ENCODE measurements around the gene TPP2.

Gene TPP2

DNA sequence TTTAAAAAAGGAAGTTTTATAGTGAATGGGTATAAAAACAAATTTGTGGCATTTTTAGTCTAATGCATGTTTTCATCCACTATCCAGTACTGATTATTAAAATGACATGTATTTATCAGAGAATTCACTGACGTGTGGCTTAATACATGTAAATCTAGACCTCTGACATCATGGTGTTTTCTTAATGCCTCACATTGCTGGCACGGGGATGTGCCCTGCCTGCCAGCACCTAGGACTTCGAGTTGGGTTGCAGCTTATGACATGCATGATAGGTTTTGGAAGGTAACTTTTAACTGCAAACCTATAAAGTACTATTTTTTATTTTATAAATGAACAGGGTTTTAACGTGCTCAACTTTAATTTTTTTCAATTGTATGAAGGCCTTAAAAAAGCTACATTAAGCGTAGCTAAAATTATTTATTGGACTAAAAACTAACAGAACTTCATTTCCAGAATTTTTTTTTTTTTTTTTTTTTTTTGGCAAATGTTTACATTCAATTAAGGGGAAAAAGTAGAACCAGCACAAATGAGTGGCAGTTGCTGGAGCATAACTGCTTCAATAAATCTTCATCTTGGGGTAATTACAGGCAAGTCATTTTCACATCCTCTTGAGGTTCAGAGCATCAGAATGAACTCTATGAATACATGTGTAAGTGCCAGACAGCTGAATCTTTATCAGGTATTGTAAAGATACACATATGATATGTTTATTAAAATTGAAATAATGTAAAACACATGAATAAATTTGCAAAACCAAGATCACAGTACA is 81.7 kb downstream of the TPP2 start:
- peak overlapping the region; percentile 29 for H3K27ac ChIP-seq (ENCODE audit: low read length)
- peak overlapping the region; percentile 29 for H3K4me2 ChIP-seq (ENCODE audit: low read length)
- H3K4me3 ChIP-seq (ENCODE audit: low read length) = no peak overlapping the region
- no peaks in the 10 kb centered on the region for H3K27me3 ChIP-seq (ENCODE audit: low read depth, low read length)
- no peaks in the 10 kb centered on the region for H3K79me2 ChIP-seq (ENCODE audit: low read length)
- no peak overlapping the region for H2AFZ ChIP-seq (ENCODE audit: low read depth, low read length)
- H3K9ac ChIP-seq (ENCODE audit: low read length) = no peak overlapping the region
- H4K20me1 ChIP-seq (ENCODE audit: insufficient read depth, low read length) = peaks cover 7% of the 10 kb centered on the region; the same call in 1 of the 2 replicates
- no peak for TF ChIP-seq EZH2phosphoT487 (IDR thresholded peaks at IDR 0.05; ENCODE audit: low read depth)
- H3K36me3 ChIP-seq (replicated peaks; ENCODE audit: low read depth, low read length) = peaks cover 64% of the 10 kb centered on the region
- no peaks in the 10 kb centered on the region for H3K9me3 ChIP-seq (ENCODE audit: insufficient read depth, low read length)
- H3K4me1 ChIP-seq (ENCODE audit: low read length) = peaks cover 51% of the 10 kb centered on the region

DNA sequence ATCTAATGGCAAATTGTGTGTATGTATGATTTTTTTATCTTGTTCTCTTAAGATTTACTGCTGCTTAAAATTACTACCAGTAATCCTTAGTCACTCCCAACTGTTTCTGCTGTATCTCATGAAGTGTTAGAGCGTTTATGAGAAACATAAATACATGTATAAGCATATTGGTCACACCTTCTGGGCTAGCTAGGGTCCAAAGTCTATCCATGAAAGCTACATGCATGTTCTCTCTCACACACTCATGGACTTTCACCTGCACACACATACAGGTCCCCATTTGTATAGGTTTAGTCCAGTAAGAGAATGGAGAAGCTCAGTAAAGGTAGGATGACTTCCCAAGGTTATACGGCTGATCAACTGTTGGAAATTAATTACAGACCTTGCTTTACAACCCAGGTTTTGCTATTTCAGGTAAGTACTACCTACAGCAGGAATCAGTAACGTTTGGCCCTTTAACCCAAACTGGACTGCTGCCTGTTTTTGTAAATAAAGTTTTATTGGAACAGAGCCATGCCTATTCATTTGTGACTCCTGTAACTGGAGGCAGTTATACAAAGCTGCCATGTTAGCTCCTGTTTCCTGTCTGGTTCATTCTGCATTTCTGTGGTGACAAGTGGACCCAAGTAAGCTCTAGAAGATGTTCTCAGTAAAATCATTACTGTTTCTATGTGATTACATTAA is 82.8 kb downstream of the TPP2 start:
- TF ChIP-seq, protein P1, sequence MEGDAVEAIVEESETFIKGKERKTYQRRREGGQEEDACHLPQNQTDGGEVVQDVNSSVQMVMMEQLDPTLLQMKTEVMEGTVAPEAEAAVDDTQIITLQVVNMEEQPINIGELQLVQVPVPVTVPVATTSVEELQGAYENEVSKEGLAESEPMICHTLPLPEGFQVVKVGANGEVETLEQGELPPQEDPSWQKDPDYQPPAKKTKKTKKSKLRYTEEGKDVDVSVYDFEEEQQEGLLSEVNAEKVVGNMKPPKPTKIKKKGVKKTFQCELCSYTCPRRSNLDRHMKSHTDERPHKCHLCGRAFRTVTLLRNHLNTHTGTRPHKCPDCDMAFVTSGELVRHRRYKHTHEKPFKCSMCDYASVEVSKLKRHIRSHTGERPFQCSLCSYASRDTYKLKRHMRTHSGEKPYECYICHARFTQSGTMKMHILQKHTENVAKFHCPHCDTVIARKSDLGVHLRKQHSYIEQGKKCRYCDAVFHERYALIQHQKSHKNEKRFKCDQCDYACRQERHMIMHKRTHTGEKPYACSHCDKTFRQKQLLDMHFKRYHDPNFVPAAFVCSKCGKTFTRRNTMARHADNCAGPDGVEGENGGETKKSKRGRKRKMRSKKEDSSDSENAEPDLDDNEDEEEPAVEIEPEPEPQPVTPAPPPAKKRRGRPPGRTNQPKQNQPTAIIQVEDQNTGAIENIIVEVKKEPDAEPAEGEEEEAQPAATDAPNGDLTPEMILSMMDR (IDR thresholded peaks at IDR 0.05; ENCODE audit: low read depth, low read length) = no peak
- no peak for TF ChIP-seq EZH2phosphoT487 (IDR thresholded peaks at IDR 0.05; ENCODE audit: low read depth)
- H3K4me1 ChIP-seq (ENCODE audit: low read length) = peaks cover 51% of the 10 kb centered on the region
- peaks cover 58% of the 10 kb centered on the region for H3K36me3 ChIP-seq (replicated peaks; ENCODE audit: low read depth, low read length)
- no peak overlapping the region for H3K4me2 ChIP-seq (ENCODE audit: low read length)
- no peak overlapping the region for H3K27ac ChIP-seq (ENCODE audit: low read length)
- H4K20me1 ChIP-seq (ENCODE audit: insufficient read depth, low read length) = peaks cover 7% of the 10 kb centered on the region; the same call in 1 of the 2 replicates
- no peak overlapping the region for H2AFZ ChIP-seq (ENCODE audit: low read depth, low read length)
- no peaks in the 10 kb centered on the region for H3K9me3 ChIP-seq (ENCODE audit: insufficient read depth, low read length)
- no peaks in the 10 kb centered on the region for H3K27me3 ChIP-seq (ENCODE audit: low read depth, low read length)
- no peak overlapping the region for H3K4me3 ChIP-seq (ENCODE audit: low read length)
- H3K9ac ChIP-seq (ENCODE audit: low read length) = no peak overlapping the region
- H3K79me2 ChIP-seq (ENCODE audit: low read length) = no peaks in the 10 kb centered on the region

DNA sequence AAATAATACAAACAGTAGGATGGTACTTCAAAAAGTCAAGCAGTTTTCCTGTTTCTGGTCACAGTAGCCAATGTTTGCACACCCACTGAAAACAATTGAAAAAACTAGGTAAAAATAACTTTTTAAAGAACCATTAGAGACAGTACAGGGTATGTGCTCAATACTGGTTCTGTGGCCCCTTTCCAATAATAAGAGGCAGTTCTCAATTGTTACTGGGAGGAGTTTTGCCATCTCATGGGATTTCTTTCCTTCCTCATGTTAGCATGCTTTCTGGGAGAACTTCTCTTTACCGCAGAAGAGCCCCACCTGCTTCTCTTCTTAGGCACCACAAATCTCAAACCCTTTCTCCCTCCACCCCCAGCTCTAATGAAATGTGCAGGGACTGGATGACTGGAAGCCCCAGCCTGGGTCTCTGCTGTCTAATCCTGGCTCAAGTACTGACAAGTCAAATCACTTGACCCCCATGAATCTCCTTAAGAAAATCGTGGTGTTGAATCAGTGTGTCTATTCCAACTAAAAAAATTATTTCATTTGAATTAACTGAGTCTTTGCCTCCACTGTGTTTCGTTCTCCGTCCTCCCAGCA is 83.4 kb downstream of the TPP2 start:
- Histone ChIP-seq H3K4me2 (ENCODE audit: low read length) (peak overlapping the region; percentile 64), H3K27me3 (ENCODE audit: low read depth, low read length) (no peaks in the 10 kb centered on the region), H3K4me3 (ENCODE audit: low read length) (no peak overlapping the region), H3K9ac (ENCODE audit: low read length) (no peak overlapping the region), H3K79me2 (ENCODE audit: low read length) (no peaks in the 10 kb centered on the region), H3K4me1 (ENCODE audit: low read length) (peaks cover 51% of the 10 kb centered on the region), H3K27ac (ENCODE audit: low read length) (peak overlapping the region; percentile 85), H2AFZ (ENCODE audit: low read depth, low read length) (no peak overlapping the region), H3K9me3 (ENCODE audit: insufficient read depth, low read length) (no peaks in the 10 kb centered on the region), H4K20me1 (ENCODE audit: insufficient read depth, low read length) (peaks cover 7% of the 10 kb centered on the region; the same call in 1 of the 2 replicates), H3K36me3 (replicated peaks; ENCODE audit: low read depth, low read length) (peaks cover 54% of the 10 kb centered on the region)
- TF ChIP-seq, protein P1 (IDR thresholded peaks at IDR 0.05; ENCODE audit: low read depth, low read length) = no peak
- TF ChIP-seq EZH2phosphoT487 (IDR thresholded peaks at IDR 0.05; ENCODE audit: low read depth) = no peak

DNA sequence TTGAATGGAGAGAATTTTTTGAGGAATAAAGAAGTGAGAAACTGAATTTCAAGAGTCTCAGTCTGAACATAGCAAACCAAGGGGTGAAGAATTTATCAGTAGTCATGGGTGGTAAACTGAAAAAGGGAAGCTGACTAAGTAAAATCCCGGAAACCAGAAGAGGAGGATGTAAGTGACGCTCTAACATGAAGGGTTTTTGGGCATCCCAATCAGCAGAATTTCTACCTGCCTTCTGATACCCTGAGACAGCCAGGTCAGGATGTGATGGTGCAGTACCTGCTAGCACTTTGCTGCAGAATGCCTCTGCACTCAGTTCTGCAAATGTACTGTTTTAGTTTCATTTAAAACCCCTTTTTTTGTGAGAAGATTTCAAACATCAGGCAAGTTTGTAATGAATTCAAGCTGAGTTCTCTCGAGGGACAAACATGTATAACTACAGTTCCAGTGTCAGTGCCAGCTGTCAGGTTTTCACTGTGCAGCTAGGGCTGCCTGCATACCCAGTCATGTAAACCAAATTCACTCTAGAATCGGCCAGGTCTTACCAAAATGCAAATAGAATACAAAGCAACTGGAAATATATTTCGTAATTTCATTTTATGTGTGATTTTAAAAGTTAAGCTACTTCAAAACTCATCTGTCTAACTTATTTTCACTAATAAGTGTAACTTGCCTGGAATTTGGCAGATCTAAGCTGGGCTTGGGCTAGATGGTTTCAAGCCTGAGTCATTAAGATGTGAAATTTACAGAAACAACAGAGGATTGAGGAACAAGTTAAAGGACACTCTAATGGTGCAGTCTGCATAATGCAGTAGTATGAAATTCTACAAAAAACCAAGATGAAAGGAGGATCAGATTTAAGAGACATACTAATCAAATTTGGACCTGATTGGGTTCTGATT is 84.3 kb downstream of the TPP2 start:
- Histone ChIP-seq H3K4me1 (ENCODE audit: low read length) (peaks cover 51% of the 10 kb centered on the region), H3K27me3 (ENCODE audit: low read depth, low read length) (no peaks in the 10 kb centered on the region)

More for the DNA sequence above, 84.3 kb downstream of the TPP2 start:
- H3K9me3 ChIP-seq (ENCODE audit: insufficient read depth, low read length) = no peaks in the 10 kb centered on the region
- peaks cover 7% of the 10 kb centered on the region; the same call in 1 of the 2 replicates for H4K20me1 ChIP-seq (ENCODE audit: insufficient read depth, low read length)
- H3K4me3 ChIP-seq (ENCODE audit: low read length) = peak overlapping the region; percentile 25
- H3K4me2 ChIP-seq (ENCODE audit: low read length) = peak overlapping the region; percentile 64
- H3K36me3 ChIP-seq (replicated peaks; ENCODE audit: low read depth, low read length) = peaks cover 51% of the 10 kb centered on the region
- peak overlapping the region; percentile 85 for H3K27ac ChIP-seq (ENCODE audit: low read length)
- H3K9ac ChIP-seq (ENCODE audit: low read length) = no peak overlapping the region; the same call in 1 of the 2 replicates
- H2AFZ ChIP-seq (ENCODE audit: low read depth, low read length) = no peak overlapping the region
- no peaks in the 10 kb centered on the region for H3K79me2 ChIP-seq (ENCODE audit: low read length)
- TF ChIP-seq EZH2phosphoT487 (IDR thresholded peaks at IDR 0.05; ENCODE audit: low read depth) = no peak
- TF ChIP-seq, protein P1 (IDR thresholded peaks at IDR 0.05; ENCODE audit: low read depth, low read length) = no peak
